SH-SY5Y (cell line): ENCODE data around the gene ACKR1.

Experiments
- GATA2 ChIP-seq: IDR thresholded peaks from 2 replicates; pipeline ENCODE4 v1.6.1; 2011; ENCODE audit warnings: mild to moderate bottlenecking, low read depth, low read length
- GATA3 ChIP-seq: IDR thresholded peaks from 2 replicates; pipeline ENCODE4 v1.6.1; 2011; ENCODE audit warnings: low read depth, mild to moderate bottlenecking, low read length, moderate library complexity

- TF ChIP-seq GATA2 (no peak), GATA3 (no peak)
These were observed at the start of gene ACKR1 for GRCh38 chr1:159204161-159205141.
